ENCODE data around the gene ZNF362.
A peak's percentile ranks its signal among the peaks of the same experiment; 100 is the strongest.
"Not testable (repeated sequence)": the region's sequence is repeated elsewhere in the genome, so short reads cannot be mapped to it uniquely, and the experiment has no call there.

Gene ZNF362

DNA sequence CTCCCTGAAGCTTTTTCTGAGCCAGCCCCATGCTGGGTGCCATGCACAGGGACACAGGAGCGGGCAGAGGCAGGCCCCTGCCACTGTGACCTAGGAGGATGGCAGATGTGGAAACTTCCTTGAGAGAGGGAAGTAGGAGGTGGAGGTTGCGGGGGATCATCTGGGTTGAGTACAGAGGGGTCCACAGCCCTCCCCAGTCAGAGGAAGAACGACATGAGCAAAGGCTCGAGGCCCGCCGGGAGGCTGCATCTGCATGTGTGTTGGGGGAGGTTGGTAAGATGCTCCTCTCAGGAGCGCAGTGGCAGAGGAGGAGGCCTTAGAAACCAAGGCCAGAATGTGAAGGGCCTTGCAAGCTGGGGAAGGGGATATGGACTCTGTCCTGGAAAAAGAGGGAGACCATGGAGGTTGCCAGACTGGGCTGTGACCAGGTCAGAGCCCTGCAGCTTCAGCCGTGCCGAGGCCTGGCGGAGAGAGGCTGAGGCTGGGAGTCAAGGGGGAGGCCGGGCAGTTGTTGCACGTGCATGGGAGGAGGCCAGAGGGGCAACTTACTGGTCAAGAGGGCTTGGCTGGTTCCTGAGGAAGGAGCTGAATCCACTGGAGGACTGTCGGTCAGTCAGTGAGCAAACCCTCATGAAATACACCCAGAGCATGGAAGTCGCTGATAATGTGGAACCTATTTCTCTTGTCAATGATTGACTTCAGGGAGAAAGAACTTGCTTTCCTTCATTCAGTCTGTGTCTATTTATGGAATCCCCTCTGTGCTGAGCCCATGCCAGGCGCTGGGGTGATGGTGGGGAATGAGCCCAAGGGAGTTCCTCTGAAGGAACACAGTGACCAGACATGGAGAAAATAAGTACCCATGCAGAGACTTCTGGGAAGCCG, 32.9 kb downstream of the ZNF362 start:
- DNase-seq, result no peak

DNA sequence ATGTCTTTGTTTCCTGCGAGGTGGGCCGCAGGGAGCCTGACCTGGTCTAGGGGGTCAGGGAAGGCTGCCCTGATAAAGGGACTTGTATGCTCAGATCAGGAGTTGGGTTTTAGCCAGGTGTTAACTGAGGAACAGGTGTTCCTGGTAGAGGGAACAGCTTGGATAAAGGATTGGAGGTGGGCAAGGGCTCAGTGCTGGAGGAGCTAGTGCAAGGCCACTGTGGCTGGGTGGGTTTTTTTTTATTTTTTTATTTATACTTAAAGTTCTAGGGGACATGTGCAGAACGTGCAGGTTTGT, 33.5 kb downstream of the ZNF362 start:
- DNase-seq, result no peak

DNA sequence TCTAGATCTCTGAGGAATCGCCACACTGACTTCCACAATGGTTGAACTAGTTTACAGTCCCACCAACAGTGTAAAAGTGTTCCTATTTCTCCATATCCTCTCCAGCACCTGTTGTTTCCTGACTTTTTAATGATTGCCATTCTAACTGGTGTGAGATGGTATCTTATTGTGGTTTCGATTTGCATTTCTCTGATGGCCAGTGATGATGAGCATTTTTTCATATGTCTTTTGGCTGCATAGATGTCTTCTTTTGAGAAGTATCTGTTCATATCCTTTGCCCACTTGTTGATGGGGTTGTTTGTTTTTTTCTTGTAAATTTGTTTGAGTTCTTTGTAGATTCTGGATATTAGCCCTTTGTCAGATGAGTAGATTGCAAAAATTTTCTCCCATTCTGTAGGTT, 34.3 kb downstream of the ZNF362 start:
- DNase-seq, result not testable (repeated sequence)

DNA sequence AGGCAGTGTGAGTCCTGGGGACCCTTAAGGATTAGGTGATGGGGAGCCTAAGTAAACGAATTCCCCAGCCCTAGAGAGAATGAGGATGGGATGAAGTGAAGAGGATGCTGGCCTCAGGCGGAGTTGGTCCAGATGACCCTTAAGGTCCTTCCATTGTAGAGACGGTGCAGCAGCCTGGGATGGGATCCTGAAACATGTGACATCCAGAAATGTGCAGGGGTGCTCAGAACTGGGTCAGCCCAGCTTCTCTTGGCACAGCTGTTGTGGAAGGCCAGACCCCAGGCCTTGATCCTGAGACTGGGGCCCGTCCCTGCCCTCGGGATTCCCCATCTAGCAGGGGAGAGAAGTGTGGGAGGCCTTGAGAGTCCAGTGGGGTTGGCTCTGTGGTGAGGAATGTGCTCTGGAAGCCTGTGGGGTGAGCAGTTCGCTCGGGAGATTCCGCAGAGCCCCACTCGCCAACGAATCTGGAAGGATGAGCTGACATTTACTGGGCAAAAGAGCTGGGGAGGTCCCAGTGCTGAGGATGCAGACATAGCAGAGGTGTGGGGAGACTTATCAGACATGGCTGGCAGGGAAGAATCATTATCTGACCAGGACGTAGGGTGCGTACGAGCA, 36.5 kb downstream of the ZNF362 start:
- DNase-seq, result no peak

DNA sequence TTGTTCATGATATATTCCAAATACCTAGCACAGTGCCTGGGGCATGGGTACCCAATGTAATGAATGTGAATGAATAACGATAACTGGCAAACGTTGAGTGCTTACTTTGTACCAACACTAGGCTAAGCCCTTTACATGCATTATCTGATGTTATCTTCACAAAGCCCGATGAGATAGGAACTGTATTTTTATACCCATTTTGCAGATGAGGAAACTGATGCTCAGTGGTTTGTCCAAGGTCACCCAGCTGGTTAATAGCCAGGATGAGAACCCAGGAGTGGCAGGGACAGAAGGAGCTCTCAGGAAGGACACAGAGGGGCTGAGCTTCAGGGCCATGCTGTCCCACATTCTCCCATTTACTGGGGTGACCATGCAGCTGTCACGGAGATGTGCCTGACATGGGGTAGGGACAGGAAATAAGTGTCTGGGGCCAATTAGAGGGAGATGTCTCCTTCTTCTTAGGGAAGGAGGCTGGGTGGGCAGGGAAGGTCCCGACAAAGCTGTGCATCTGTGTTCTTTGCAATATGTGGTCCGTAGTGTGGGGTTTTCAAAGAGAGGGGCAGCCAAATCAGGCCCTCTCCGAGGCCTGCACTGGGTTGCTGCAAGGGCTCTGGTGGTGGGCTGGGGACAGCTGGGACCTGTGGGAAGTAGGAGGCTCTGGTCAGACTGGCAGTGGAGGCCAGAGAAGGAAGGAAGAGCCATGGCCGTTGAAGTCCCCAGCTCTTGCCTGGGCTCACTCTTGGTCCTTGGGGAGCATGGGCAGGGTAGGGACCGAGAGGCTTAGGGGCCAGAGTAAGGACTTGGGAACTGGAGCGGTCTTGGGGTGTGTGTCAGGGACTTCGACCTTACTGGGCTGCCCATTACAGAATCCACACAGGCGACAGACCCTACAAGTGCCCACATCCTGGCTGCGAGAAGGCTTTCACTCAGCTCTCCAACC, 38.0 kb downstream of the ZNF362 start:
- DNase-seq, result no peak

DNA sequence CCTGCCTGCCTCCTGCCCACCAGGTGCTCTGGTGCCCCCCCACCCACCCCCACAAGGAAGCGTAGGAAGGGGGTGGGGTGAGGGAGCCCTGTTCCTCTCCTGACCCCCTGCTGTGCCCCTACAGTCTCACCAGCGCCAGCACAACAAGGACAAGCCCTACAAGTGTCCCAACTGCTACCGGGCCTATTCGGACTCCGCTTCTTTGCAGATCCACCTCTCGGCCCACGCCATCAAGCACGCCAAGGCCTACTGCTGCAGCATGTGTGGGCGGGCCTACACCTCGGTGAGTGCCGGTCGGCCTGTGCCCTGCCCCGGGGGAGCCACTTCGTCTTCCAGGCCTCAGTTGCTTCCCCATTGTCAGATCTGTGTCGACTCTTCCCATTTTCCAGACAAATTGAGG, 38.7 kb downstream of the ZNF362 start:
- no peak for DNase-seq

DNA sequence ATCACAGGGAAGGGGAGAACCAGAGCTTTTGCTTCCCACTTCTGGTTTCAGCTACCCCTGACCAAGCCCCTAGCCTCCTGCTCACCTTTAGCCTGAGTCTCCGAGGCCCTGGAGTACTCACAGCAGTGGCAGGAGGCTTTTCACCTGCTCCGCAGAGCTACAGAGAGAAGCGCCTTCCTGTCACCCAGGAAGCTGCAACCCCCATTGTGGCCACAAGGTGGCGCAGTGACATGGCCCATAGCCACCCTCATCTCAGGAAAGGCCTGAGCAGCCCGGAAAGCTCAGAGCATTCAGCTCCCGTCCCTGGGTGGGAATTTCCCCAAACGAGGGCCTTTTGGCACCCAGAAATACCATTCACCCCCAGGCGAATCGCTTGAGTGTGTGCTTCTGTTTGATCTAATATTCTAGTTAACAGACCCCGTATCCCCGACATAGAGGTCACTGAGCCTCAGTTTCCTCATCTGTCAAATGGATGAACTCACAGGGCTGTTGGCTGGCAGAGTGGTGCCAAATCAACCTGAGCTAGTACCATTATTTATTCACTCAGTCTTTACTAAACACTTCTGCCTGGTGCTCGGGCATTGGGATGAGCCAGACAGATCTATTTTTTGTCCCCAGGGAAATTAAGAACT, 39.3 kb downstream of the ZNF362 start:
- peak; percentile 71 for DNase-seq

DNA sequence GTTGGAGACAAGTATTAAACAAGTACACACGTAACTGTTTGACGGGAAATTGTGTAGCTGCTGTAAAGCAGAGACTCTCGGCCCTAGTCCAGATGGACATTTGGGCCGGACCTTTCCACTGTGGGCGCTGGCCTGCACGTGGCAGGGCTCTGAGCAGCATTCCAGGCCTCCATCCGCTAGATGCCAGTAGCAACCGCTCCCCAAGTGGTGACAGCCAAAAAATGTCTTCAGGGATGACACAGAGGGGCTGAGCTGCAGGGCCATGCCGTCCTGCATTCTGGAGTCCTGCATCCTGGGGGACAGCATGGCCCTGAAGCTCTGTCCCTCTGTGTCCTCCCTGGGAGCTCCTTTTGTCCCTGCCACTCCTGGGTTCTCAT, 39.8 kb downstream of the ZNF362 start:
- DNase-seq, result no peak

DNA sequence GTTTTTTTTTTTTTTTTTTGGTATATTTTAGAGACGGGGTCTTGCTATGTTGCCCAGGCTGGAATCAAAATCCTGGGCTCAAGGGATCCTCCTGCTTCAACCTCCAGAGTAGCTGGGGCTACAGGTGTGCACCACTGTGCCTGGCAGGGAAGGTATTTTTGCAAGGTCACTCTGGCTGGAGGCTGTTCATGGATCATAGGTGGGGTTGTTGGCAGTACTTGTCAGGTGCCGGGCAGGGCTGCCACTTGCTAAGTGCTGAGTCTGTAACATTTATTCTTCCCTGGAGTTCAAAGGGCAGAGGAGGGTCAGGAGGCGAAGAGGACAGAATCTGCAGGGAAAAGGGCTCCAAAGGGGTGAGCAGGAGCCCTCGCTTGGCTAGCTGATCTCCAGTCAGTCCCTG, 40.5 kb downstream of the ZNF362 start:
- DNase-seq, result no peak

DNA sequence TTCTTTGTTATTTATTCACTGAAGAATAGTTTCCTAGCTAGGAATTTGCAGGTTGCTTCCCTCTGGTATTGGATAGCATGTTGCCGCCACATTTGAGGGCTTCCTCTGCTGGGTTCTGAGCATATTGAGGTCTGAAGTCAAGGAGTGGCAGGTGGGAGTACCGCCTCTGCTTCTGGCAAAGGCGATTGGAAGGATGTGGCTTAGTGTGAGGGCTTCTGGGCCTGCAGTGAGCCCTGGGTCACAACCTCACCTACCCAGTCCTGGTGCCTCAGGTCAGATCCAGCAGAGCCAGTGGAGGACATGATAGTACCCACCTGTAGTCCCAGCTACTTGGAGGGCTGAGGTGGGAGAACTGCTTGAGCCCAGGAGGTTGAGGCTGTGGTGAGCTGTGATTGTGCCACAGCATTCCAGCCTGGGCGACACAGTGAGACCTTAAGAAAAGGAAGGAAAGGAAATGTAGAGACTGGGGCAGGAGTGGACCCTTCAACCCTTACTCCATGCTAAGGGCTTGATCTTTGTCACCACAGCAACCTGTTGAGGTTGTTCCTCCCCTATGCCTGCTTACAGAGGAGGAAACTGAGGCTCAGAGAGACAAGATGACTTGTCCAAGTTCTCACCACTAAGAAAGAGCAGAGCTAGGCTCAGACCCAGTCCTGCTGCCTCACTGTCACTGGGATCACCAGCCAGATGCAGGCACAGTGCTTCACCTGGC, 41.8 kb downstream of the ZNF362 start:
- no peak for DNase-seq

DNA sequence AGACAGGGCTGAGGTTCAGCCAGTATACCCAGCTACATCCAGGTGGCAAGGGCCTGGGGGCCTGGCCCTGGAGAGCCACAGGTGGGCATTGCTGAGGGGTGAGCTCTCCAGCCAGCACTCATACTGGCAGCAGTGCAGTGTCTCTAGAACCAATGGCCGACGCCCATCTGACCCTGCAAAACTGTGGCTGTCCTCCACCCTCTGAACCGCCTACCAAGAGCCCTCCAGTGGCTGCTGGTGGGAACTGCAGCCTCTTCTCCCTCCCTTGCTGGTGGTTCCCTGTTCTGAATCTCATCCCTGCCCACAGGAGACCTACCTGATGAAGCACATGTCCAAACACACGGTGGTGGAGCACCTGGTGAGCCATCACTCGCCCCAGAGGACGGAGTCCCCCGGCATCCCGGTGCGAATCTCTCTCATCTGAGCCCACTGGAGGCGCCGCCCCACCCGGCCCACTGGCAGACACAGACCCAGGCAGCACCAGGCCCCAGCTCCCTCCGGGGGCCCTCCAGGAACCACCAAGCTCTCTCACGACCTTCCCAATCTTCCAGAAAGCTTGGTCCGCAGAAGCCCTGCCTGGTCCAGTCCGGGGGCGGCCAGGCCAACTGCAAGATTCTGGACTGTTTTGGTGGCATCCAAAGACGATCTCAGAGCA, 42.5 kb downstream of the ZNF362 start:
- DNase-seq, result peak; percentile 37

DNA sequence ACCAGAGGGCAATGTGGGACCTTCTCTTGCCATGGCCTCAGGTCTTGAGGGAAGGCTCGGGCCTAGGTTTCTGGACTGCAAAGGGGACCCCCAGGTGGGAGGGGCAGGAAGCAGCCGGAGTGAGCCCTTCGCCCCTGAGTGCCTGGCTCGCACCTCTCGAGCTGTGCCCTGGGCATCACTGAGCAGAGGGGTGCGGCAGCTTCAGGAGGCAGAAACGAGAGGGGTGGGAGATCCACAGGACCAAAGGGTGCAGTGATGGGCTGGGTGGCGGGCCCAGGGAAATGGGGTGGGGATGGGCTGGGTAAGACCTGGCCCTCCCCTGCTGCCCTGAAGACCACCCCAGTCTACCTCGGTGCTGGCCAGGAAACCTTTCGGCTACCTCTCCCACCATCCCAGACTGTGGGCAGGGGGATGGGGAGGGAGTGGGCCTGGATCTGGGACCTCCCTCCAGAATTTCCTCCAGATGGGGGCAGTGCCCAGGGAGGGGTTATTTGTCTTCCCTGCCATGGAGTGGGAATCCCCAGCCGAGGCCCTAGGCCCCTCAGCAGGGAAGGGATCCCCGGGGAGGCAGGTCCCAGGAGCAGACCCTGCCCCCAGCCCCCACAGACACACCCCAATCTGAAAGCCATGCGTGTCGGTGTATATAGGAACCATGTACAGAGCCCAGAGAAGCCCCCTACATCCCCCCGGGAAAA, 43.3 kb downstream of the ZNF362 start:
- DNase-seq, result no peak

DNA sequence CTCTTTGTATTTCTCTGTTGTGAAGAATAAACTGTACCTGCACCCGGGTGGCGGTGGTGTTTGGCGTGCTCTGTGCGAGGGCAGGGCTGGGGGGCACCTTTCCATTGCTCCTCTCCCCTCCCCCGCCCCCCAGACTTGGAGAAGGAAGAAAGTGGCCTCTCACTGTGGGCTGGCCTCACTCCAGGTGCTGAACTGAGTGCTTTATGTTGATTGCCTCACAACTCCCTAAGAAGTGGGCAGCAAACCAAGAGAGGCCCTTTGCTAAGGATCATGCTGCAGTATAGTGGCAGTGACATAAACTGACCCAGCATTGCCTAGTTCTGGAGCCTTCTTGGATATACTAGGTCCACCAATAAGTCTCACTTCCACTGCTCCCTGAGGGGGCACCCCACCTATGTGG, 44.4 kb downstream of the ZNF362 start:
- no peak for DNase-seq

DNA sequence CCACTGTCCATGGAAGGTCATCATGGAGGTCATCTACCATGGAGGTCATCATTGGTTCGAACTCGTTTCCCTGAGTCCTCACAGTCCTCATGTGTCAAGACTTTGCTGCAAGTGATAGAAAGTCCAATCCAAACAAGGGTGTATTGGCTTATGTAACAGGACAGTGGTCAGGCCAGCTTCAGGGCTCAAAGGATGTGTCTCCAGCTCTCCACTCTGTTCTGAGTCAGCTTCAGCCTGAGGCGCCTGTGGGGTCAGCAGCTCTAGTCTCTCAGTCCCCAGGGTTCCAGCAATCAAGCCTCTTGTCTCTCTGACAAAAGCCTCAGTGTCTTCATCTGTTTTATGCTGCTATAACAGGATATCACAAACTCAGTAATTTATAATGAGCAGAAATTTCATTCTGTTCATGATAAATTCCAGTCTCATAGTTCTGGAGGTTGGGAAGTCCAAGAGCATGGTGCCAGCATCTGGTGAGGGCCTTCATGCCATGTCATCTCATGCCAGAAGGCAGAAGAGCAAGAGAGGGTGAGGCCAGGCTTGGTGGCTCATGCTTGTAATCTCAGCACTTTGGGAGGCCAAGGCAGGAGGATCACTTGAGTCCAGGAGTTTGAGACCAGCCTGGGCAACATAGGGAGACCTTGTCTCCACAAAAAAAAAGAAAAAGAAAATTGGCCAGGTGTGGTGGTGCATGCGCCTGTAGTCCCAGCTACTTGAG, 45.1 kb downstream of the ZNF362 start:
- DNase-seq, result no peak

DNA sequence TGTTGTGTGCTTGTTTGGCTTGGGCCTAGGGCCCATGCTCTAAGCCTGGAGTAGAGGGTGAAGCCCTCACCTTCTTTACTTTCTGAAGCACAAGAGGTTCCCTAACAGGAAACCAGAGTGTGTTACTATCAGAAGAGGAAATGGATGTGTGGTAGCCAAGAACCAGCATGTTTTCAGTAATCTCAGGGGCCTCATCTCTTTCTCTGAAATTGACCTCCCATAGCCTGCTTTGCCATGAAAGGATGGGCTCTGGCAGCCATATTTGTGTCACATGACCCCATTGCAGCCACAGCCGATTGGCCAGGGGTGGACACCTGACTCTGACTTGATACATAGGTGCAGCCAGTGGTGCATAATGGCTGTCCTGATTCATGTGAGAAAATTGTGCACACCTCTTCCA, 46.0 kb downstream of the ZNF362 start:
- no peak for DNase-seq

DNA sequence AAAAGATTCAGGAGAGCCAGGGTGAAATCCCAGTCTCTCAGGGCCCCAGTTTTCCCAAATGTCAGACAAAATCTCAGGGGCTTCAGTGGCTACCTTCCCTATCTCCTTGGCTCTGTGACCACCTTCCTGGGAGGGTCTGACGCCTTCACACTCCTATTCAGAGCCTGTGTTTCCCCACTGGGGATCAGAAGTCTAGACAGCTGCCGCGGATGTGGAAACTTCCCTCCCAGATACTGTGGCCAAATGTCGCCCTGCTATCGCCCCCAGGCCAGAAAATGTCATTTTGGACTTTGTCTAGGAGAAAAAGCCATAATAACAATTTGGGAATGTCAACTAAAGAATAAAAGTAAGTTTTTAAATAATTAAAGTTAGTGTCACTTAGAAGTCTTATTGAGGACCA, 48.7 kb downstream of the ZNF362 start:
- DNase-seq, result no peak

DNA sequence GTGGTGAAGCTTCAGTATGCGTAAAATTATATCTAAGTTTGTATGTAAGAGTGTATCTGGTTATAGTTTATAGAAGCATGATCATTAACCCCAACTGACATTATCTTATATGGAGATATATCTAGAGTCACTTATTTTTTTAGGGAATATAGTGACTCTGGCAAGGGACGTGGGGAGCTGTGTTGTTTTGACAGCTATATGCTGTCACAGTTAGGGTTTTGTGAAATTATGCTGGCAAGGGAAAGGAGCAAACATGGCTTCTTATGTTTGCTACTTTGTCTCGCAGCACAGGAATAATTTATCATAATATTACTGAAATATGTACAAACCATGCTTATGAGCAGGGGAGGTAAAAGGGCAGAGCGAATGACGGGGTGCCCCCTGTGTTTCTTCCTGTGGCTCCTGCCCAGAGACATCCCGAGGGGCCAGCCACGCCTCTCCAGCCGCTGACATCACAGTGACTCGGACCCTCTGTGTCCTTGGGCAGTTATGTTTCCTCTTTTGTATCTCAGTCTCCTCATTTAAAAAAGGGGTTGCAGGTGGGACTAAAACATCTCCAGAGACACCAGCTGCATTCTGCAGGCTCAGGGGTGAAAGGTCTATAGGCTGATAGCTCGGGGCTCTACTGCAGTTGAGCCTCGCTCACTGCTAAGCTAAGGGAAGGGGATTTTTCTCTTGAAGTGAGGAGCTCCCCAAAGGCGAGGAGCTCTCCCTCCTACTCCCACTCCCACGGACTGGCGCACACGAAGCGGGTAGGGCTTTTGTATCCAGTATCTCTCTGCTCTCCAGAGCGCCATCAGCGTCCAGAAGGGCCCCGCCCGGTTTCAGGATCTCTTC, 49.7 kb downstream of the ZNF362 start:
- no peak for DNase-seq

DNA sequence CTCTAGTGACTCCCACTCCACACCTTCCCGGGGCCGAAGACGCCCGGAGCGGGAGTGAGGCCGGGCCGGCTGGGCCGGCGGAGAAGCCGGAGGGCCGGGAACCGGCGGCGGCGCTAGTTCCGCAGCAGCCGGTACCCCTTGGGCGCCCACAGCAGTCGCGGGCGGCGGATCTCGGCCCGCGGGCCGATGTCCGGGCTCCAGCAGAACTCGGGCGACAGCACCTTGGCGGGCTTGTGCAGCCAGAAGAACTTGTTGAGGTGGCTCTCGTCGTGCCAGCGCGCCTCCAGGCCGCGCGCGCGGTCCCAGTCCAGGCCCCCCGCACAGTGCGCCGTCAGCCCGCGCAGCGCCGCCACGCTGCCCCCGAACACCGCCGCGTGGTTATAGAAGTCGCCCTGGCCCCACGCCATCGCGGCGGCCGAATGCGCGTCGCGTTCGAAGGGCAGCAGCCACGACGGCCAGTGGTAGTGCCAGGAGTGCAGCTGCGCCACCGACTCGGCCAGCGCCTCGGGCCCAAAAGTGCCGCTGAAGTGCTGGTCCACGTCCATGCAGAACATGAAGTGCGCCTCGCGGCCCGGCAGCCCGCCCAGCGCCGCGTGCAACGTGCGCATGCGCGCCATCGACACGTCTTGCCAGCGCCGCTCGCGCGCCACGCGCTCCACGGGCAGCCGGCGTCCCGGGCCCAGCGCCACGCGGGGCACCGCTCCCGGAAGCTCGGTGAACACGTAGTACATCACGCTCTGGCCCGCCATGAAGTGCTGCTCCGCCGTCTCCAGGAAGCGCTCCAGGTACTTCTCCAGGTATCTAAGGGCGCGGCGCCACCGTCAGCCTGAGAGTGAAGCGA, 50.6 kb downstream of the ZNF362 start:
- DNase-seq, result no peak

DNA sequence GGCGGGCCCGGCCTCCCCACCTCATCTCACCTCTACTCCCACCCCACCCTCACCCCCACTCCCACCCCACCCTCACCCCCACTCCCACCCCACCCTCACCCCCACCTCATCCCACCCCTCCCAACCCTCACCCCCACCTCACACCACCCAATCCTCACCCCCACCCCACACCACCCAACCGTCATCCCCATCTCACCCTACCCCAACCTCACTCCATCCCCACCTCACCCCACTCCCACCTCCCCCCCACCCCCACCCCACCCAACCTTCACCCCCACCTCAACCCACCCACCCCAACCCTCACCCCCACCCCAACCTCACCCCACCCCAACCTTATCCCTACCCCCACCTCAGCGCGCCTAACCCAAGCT, 51.2 kb downstream of the ZNF362 start:
- no peak for DNase-seq

Measured in NCI-H510A (cell line).